Ascending aorta (tissue), 2 donors: ENCODE data around the gene IRF1. TPM values are rescaled to one million over a fixed set of nuclear protein-coding genes. Genes with fewer than 3 reads are reported as not detected.

Experiments used
- DNase-seq, 2 donors: peaks; one replicate each; pipeline ENCODE4 v3.0.0-alpha.2; 2019; ENCODE audit warnings: low spot score in 2 of 2
- H3K27ac ChIP-seq, 2 donors: fragments of 200-600 bp; sonication (generic); one replicate each; pipeline ENCODE4 v1.5.1; 2016 to 2017; ENCODE audit warnings: mild to moderate bottlenecking in 1 of 2
- H3K27me3 ChIP-seq: fragments of 200-600 bp; sonication (generic); one replicate; pipeline ENCODE4 v1.5.1; 2017
- H3K36me3 ChIP-seq, 2 donors: fragments of 200-600 bp; sonication (generic); one replicate each; pipeline ENCODE4 v1.5.1; 2016
- H3K4me1 ChIP-seq, 2 donors: fragments of 200-600 bp; sonication (generic); one replicate each; pipeline ENCODE4 v1.5.1; 2016 to 2017; ENCODE audit warnings: mild to moderate bottlenecking in 1 of 2
- H3K4me3 ChIP-seq, 2 donors: fragments of 200-600 bp; sonication (generic); one replicate each; pipeline ENCODE4 v1.5.1; 2016 to 2017; ENCODE audit warnings: mild to moderate bottlenecking in 1 of 2
- H3K9me3 ChIP-seq, 2 donors: fragments of 200-600 bp; sonication (generic); one replicate each; pipeline ENCODE4 v1.5.1; 2016
- intact Hi-C: fragments of 100-400 bp; cut with DNase I; formaldehyde crosslinking; loops from one replicate; pipeline ENCODE4 v1.15.1; 2023
- total RNA-seq: library from RNA; depleted of rRNA; stranded (reverse); fragments of >200 nt; gene quantifications from one replicate; pipeline ENCODE4 v1.1.0, GENCODE V29; 2016
- TF ChIP-seq, protein P1 (sequence below), 3 experiments: fragments of 200-600 bp in 2 of 3; fragments of 450-650 bp in 1 of 3; sonication (generic) in 2 of 3; IDR thresholded peaks; one replicate each; pipeline ENCODE4 v1.5.1; 2016 to 2019; ENCODE audit warnings: antibody characterized with exemption in 3 of 3, mild to moderate bottlenecking in 1 of 3, moderate library complexity in 1 of 3

The IRF1 gene
- total RNA-seq, 1 donor from 2014 or later, result 57.7 TPM

GRCh38 chr5:132510076-132510475 is 19.5 kb upstream of the IRF1 start:
- Histone ChIP-seq H3K27ac (no peak overlapping the region), H3K4me1 (peaks cover 0 to 4% of the 10 kb centered on the region in 2 donors), H3K4me3 (no peak overlapping the region), H3K27me3 (no peaks in the 10 kb centered on the region), H3K9me3 (peaks cover 0 to 4% of the 10 kb centered on the region in 2 donors), H3K36me3 (no peaks in the 10 kb centered on the region)
- TF ChIP-seq, protein P1, sequence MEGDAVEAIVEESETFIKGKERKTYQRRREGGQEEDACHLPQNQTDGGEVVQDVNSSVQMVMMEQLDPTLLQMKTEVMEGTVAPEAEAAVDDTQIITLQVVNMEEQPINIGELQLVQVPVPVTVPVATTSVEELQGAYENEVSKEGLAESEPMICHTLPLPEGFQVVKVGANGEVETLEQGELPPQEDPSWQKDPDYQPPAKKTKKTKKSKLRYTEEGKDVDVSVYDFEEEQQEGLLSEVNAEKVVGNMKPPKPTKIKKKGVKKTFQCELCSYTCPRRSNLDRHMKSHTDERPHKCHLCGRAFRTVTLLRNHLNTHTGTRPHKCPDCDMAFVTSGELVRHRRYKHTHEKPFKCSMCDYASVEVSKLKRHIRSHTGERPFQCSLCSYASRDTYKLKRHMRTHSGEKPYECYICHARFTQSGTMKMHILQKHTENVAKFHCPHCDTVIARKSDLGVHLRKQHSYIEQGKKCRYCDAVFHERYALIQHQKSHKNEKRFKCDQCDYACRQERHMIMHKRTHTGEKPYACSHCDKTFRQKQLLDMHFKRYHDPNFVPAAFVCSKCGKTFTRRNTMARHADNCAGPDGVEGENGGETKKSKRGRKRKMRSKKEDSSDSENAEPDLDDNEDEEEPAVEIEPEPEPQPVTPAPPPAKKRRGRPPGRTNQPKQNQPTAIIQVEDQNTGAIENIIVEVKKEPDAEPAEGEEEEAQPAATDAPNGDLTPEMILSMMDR (IDR thresholded peaks at IDR 0.05), result no peak
- DNase-seq, result no peak
- intact Hi-C loops, result no loop called here

DNA sequence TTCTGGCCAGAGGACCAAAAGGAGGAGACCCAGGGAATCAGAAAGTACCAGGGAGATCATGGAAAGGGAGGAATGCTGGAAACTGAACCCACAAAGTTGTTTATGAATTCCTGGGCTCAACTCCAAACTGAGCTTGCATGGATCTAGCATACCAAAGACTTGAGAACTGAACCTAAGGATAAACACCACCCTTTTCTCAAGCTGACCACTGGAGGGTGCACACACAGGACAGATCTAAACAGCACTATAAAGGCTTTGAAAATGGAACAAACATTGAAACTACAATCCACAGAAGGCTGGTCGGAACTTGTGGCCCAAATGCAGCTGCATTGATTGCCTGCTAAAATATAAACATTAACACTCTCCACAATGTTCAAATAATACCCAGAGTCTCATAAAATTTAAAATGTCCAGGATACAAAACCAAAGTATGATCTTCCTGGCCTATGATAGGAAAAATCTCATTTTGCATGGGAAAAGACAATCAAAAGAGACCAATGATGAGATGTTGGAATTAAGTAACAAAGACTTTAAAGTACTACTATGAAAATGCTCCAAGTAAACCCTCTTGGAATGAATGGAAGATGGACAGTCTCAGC is 15.6 kb upstream of the IRF1 start:
- TF ChIP-seq, protein P1 (IDR thresholded peaks at IDR 0.05), result peak in 2 of 3 experiments; percentile 50 to 52
- H3K36me3 ChIP-seq, result no peaks in the 10 kb centered on the region
- DNase-seq, result peak in 1 of 2 donors; percentile 62
- intact Hi-C loops, result loop anchor here (10.0 kb wide), 1 partner anchor 321 kb away; no protein-coding TSS in a partner anchor
- peak overlapping the region; percentile 14 to 19 for H3K27ac ChIP-seq
- H3K27me3 ChIP-seq, result no peaks in the 10 kb centered on the region
- H3K4me1 ChIP-seq, result peaks cover 0 to 4% of the 10 kb centered on the region in 2 donors
- no peak overlapping the region for H3K4me3 ChIP-seq
- no peaks in the 10 kb centered on the region for H3K9me3 ChIP-seq

- no peak for DNase-seq
- peak overlapping the region; percentile 14 to 19 for H3K27ac ChIP-seq
- no peaks in the 10 kb centered on the region for H3K9me3 ChIP-seq
- peaks cover 0 to 4% of the 10 kb centered on the region in 2 donors for H3K4me1 ChIP-seq
- intact Hi-C loops, result loop anchor here (10.0 kb wide), 1 partner anchor 321 kb away; no protein-coding TSS in a partner anchor
- H3K36me3 ChIP-seq, result no peaks in the 10 kb centered on the region
- H3K27me3 ChIP-seq, result no peaks in the 10 kb centered on the region
- TF ChIP-seq, protein P1 (IDR thresholded peaks at IDR 0.05), result no peak
- H3K4me3 ChIP-seq, result no peak overlapping the region
Observed at GRCh38 chr5:132505641-132506040, 15.1 kb upstream of the IRF1 start.

GRCh38 chr5:132504746-132505145 is 14.2 kb upstream of the IRF1 start:
- TF ChIP-seq, protein P1 (IDR thresholded peaks at IDR 0.05), result no peak
- Histone ChIP-seq H3K27ac (no peak overlapping the region), H3K4me3 (no peak overlapping the region), H3K4me1 (peaks cover 0 to 4% of the 10 kb centered on the region in 2 donors), H3K9me3 (no peaks in the 10 kb centered on the region), H3K27me3 (no peaks in the 10 kb centered on the region), H3K36me3 (no peaks in the 10 kb centered on the region)
- peak in 1 of 2 donors; percentile 25 for DNase-seq
- intact Hi-C loops, result loop anchor here (10.0 kb wide), 1 partner anchor 320 kb away; no protein-coding TSS in a partner anchor

GRCh38 chr5:132503244-132503643 is 12.7 kb upstream of the IRF1 start:
- no peak overlapping the region for H3K4me3 ChIP-seq
- TF ChIP-seq, protein P1 (IDR thresholded peaks at IDR 0.05), result no peak
- no peaks in the 10 kb centered on the region for H3K27me3 ChIP-seq
- no peaks in the 10 kb centered on the region for H3K9me3 ChIP-seq
- H3K27ac ChIP-seq, result no peak overlapping the region
- H3K36me3 ChIP-seq, result no peaks in the 10 kb centered on the region
- peaks cover 0 to 6% of the 10 kb centered on the region in 2 donors for H3K4me1 ChIP-seq
- no peak for DNase-seq
- intact Hi-C loops, result loop anchor here (10.0 kb wide), 1 partner anchor 318 kb away; no protein-coding TSS in a partner anchor
